Astrocyte (in vitro differentiated cells and primary cell): ENCODE results near the gene INPP5A. TPM values are rescaled to one million over a fixed set of nuclear protein-coding genes. Genes with fewer than 3 reads are reported as not detected.

Source experiments
- DNase-seq: peaks from one replicate; pipeline ENCODE4 v3.0.0-alpha.2; 2010; ENCODE audit warnings: low read depth
- FAIRE-seq: peaks from 2 replicates; lab custom pipeline; 2011; peaks lifted over from hg19 to GRCh38; lab: Jason Lieb, UNC
- H2AFZ ChIP-seq: 2 replicates; pipeline ENCODE4 v1.6.0; 2012; ENCODE audit warnings: low read depth, low read length, inconsistent platforms
- H3K27ac ChIP-seq: 2 replicates; pipeline ENCODE4 v1.5.1; 2011; ENCODE audit warnings: low read depth, low read length, inconsistent platforms
- H3K27me3 ChIP-seq: 2 replicates; pipeline ENCODE4 v1.6.0; 2011; ENCODE audit warnings: low read length, inconsistent platforms; ENCODE audit not compliant: insufficient read depth
- H3K36me3 ChIP-seq: 2 replicates; pipeline ENCODE4 v1.5.1; 2011; ENCODE audit warnings: low read length, inconsistent platforms; ENCODE audit not compliant: insufficient read depth
- H3K4me1 ChIP-seq: 2 replicates; pipeline ENCODE4 v1.5.1; 2011; ENCODE audit warnings: low read length, inconsistent platforms; ENCODE audit not compliant: insufficient read depth
- H3K4me2 ChIP-seq: 2 replicates; pipeline ENCODE4 v1.6.0; 2012; ENCODE audit warnings: low read length, inconsistent platforms
- H3K4me3 ChIP-seq: 2 replicates; pipeline ENCODE4 v1.5.1; 2011; ENCODE audit warnings: low read depth, mild to moderate bottlenecking, low read length, inconsistent platforms; ENCODE audit not compliant: insufficient read depth
- H3K79me2 ChIP-seq: 2 replicates; pipeline ENCODE4 v1.6.0; 2012; ENCODE audit warnings: mild to moderate bottlenecking, low read length, inconsistent platforms; ENCODE audit not compliant: insufficient read depth
- H3K9ac ChIP-seq: 2 replicates; pipeline ENCODE4 v1.6.0; 2012; ENCODE audit warnings: mild to moderate bottlenecking, low read length, inconsistent platforms
- H3K9me3 ChIP-seq: 2 replicates; pipeline ENCODE4 v1.5.1; 2012; ENCODE audit warnings: low read depth, mild to moderate bottlenecking, low read length, inconsistent platforms; ENCODE audit not compliant: insufficient read depth
- H4K20me1 ChIP-seq: 2 replicates; pipeline ENCODE4 v1.6.0; 2012; ENCODE audit warnings: low read length, inconsistent platforms; ENCODE audit not compliant: insufficient read depth
- H3K27ac Mint-ChIP-seq: one replicate; pipeline ENCODE4 v1.8.0; 2021; ENCODE audit warnings: mild to moderate bottlenecking, mixed read lengths; ENCODE audit not compliant: unreplicated experiment
- H3K27me3 Mint-ChIP-seq: one replicate; pipeline ENCODE4 v1.8.0; 2021; ENCODE audit warnings: low read depth, mixed read lengths; ENCODE audit not compliant: unreplicated experiment
- H3K36me3 Mint-ChIP-seq: one replicate; pipeline ENCODE4 v1.8.0; 2021; ENCODE audit warnings: low read depth, mixed read lengths; ENCODE audit not compliant: unreplicated experiment
- H3K4me1 Mint-ChIP-seq: one replicate; pipeline ENCODE4 v1.8.0; 2021; ENCODE audit warnings: low read depth, mixed read lengths; ENCODE audit not compliant: unreplicated experiment
- H3K4me3 Mint-ChIP-seq: one replicate; pipeline ENCODE4 v1.8.0; 2021; ENCODE audit warnings: mild to moderate bottlenecking, moderate library complexity, mixed read lengths; ENCODE audit not compliant: unreplicated experiment
- H3K9me3 Mint-ChIP-seq: one replicate; pipeline ENCODE4 v1.8.0; 2021; ENCODE audit warnings: mild to moderate bottlenecking, mixed read lengths; ENCODE audit not compliant: unreplicated experiment
- CTCF ChIP-seq: IDR thresholded peaks from 2 replicates; pipeline ENCODE4 v1.5.1; 2011; ENCODE audit warnings: low read depth, mild to moderate bottlenecking, inconsistent platforms, low read length, moderate library complexity; ENCODE audit not compliant: insufficient read depth
- EZH2 ChIP-seq: IDR thresholded peaks from 2 replicates; pipeline ENCODE4 v1.6.1; 2012; ENCODE audit warnings: mild to moderate bottlenecking, low read length, inconsistent platforms; ENCODE audit not compliant: insufficient read depth
- total RNA-seq: library from RNA; stranded (reverse); gene quantifications from 2 replicates; pipeline ENCODE4 v1.2.1, GENCODE V29; 2021

The INPP5A gene
- total RNA-seq, 1 donor from 2014 or later, result 39.1 TPM

- DNase-seq (no peak), FAIRE-seq (no peak)
- no peak overlapping the region for H3K4me3 ChIP-seq
- Mint-ChIP-seq H3K9me3 (no peaks in the 10 kb centered on the region), H3K4me1 (peaks cover 4% of the 10 kb centered on the region), H3K27ac (no peak overlapping the region), H3K27me3 (no peaks in the 10 kb centered on the region), H3K36me3 (peaks cover 4% of the 10 kb centered on the region), H3K4me3 (no peak overlapping the region)
- no peak overlapping the region for H2AFZ ChIP-seq
- no peaks in the 10 kb centered on the region for H3K27me3 ChIP-seq
- H3K9ac ChIP-seq, result no peak overlapping the region
- peaks cover 72% of the 10 kb centered on the region for H4K20me1 ChIP-seq
- no peaks in the 10 kb centered on the region for H3K36me3 ChIP-seq
- H3K79me2 ChIP-seq, result peaks cover 65% of the 10 kb centered on the region
- no peaks in the 10 kb centered on the region for H3K4me1 ChIP-seq
- no peak overlapping the region for H3K27ac ChIP-seq
- no peak for TF ChIP-seq CTCF
- no peak for TF ChIP-seq EZH2
- no peaks in the 10 kb centered on the region for H3K9me3 ChIP-seq
- H3K4me2 ChIP-seq, result no peak overlapping the region
Observed at GRCh38 chr10:132641401-132641800, 103.8 kb downstream of the INPP5A start.

- Histone ChIP-seq H3K36me3 (no peaks in the 10 kb centered on the region), H3K27me3 (no peaks in the 10 kb centered on the region), H3K9me3 (no peaks in the 10 kb centered on the region), H3K4me2 (no peak overlapping the region), H3K4me3 (no peak overlapping the region), H3K79me2 (peaks cover 63% of the 10 kb centered on the region), H2AFZ (no peak overlapping the region), H4K20me1 (peaks cover 68% of the 10 kb centered on the region), H3K4me1 (no peaks in the 10 kb centered on the region), H3K9ac (no peak overlapping the region), H3K27ac (no peak overlapping the region)
- FAIRE-seq, result no peak
- TF ChIP-seq EZH2, result no peak
- no peak for TF ChIP-seq CTCF
- H3K27me3 Mint-ChIP-seq, result no peaks in the 10 kb centered on the region
- H3K27ac Mint-ChIP-seq, result no peak overlapping the region
- H3K9me3 Mint-ChIP-seq, result no peaks in the 10 kb centered on the region
- peaks cover 4% of the 10 kb centered on the region for H3K36me3 Mint-ChIP-seq
- H3K4me1 Mint-ChIP-seq, result peaks cover 4% of the 10 kb centered on the region
- no peak for DNase-seq
- no peak overlapping the region for H3K4me3 Mint-ChIP-seq
Observed at GRCh38 chr10:132641966-132642731, 104.6 kb downstream of the INPP5A start.

GRCh38 chr10:132642732-132643008, 105.1 kb downstream of the INPP5A start:
- no peak overlapping the region for H3K27ac ChIP-seq
- FAIRE-seq, result no peak
- no peak overlapping the region for H3K4me3 Mint-ChIP-seq

More at GRCh38 chr10:132642732-132643008, 105.1 kb downstream of the INPP5A start:
- TF ChIP-seq CTCF (no peak), EZH2 (no peak)
- DNase-seq, result no peak
- no peaks in the 10 kb centered on the region for H3K27me3 ChIP-seq
- H2AFZ ChIP-seq, result no peak overlapping the region
- no peaks in the 10 kb centered on the region for H3K9me3 Mint-ChIP-seq
- no peaks in the 10 kb centered on the region for H3K27me3 Mint-ChIP-seq
- H3K4me1 ChIP-seq, result no peaks in the 10 kb centered on the region
- H3K9me3 ChIP-seq, result no peaks in the 10 kb centered on the region
- H3K36me3 Mint-ChIP-seq, result peaks cover 6% of the 10 kb centered on the region
- H3K79me2 ChIP-seq, result peaks cover 58% of the 10 kb centered on the region
- H3K27ac Mint-ChIP-seq, result no peak overlapping the region
- H3K36me3 ChIP-seq, result no peaks in the 10 kb centered on the region
- peaks cover 63% of the 10 kb centered on the region for H4K20me1 ChIP-seq
- no peak overlapping the region for H3K9ac ChIP-seq
- H3K4me2 ChIP-seq, result no peak overlapping the region
- H3K4me3 ChIP-seq, result no peak overlapping the region
- peaks cover 1% of the 10 kb centered on the region for H3K4me1 Mint-ChIP-seq
